ENCODE measurements around the gene LRRC46.

Gene LRRC46

GRCh38 chr17:47831003-47831933 lies at the start of gene LRRC46, which contains the start of gene MRPL10:
Gene LRRC46, plus strand, starts transcription at chr17:47831670. Its CDS starts 320 bp downstream, at chr17:47831990.
Gene MRPL10, minus strand, starts transcription at chr17:47831541. Its CDS starts 30 bp downstream, at chr17:47831511.
- H3K4me3 ChIP-seq (ENCODE audit: low read depth, low read length): peak within 1 kb of the TSS; percentile 72
- peak; percentile 69 for DNase-seq (ENCODE audit: low read depth)

- no peak overlapping the region for H3K4me3 ChIP-seq (ENCODE audit: low read depth, low read length)
- no peak for DNase-seq (ENCODE audit: low read depth)
Measured at GRCh38 chr17:47785538-47786123, 45.8 kb upstream of the LRRC46 start.

- DNase-seq (ENCODE audit: low read depth): no peak
- peak overlapping the region; percentile 39 for H3K4me3 ChIP-seq (ENCODE audit: low read depth, low read length)
Measured at GRCh38 chr17:47789611-47790561, 41.6 kb upstream of the LRRC46 start.

GRCh38 chr17:47791025-47791424 lies 40.4 kb upstream of the LRRC46 start:
- DNase-seq (ENCODE audit: low read depth): no peak
- H3K4me3 ChIP-seq (ENCODE audit: low read depth, low read length): no peak overlapping the region

- H3K4me3 ChIP-seq (ENCODE audit: low read depth, low read length): no peak overlapping the region
- DNase-seq (ENCODE audit: low read depth): no peak
Measured at GRCh38 chr17:47792457-47792856, 39.0 kb upstream of the LRRC46 start.

- DNase-seq (ENCODE audit: low read depth): no peak
- no peak overlapping the region for H3K4me3 ChIP-seq (ENCODE audit: low read depth, low read length)
Measured at GRCh38 chr17:47792979-47793378, 38.5 kb upstream of the LRRC46 start.

- DNase-seq (ENCODE audit: low read depth): no peak
- H3K4me3 ChIP-seq (ENCODE audit: low read depth, low read length): no peak overlapping the region
Measured at GRCh38 chr17:47797797-47798196, 33.7 kb upstream of the LRRC46 start.

- H3K4me3 ChIP-seq (ENCODE audit: low read depth, low read length): no peak overlapping the region
- no peak for DNase-seq (ENCODE audit: low read depth)
Measured at GRCh38 chr17:47800686-47801085, 30.8 kb upstream of the LRRC46 start.

GRCh38 chr17:47801176-47801765 lies 30.2 kb upstream of the LRRC46 start:
- no peak for DNase-seq (ENCODE audit: low read depth)
- H3K4me3 ChIP-seq (ENCODE audit: low read depth, low read length): no peak overlapping the region

GRCh38 chr17:47801906-47802305 lies 29.6 kb upstream of the LRRC46 start:
- DNase-seq (ENCODE audit: low read depth): no peak
- no peak overlapping the region for H3K4me3 ChIP-seq (ENCODE audit: low read depth, low read length)

- H3K4me3 ChIP-seq (ENCODE audit: low read depth, low read length): no peak overlapping the region
- DNase-seq (ENCODE audit: low read depth): no peak
Measured at GRCh38 chr17:47802341-47803022, 29.0 kb upstream of the LRRC46 start.

- no peak overlapping the region for H3K4me3 ChIP-seq (ENCODE audit: low read depth, low read length)
- DNase-seq (ENCODE audit: low read depth): no peak
Measured at GRCh38 chr17:47803201-47803600, 28.3 kb upstream of the LRRC46 start.

GRCh38 chr17:47803751-47804150 lies 27.7 kb upstream of the LRRC46 start:
- no peak for DNase-seq (ENCODE audit: low read depth)
- H3K4me3 ChIP-seq (ENCODE audit: low read depth, low read length): no peak overlapping the region

GRCh38 chr17:47804461-47804860 lies 27.0 kb upstream of the LRRC46 start:
- no peak for DNase-seq (ENCODE audit: low read depth)

GRCh38 chr17:47806026-47806912 lies 25.2 kb upstream of the LRRC46 start:
- no peak overlapping the region for H3K4me3 ChIP-seq (ENCODE audit: low read depth, low read length)
- no peak for DNase-seq (ENCODE audit: low read depth)

More at GRCh38 chr17:47804461-47804860, 27.0 kb upstream of the LRRC46 start:
- no peak overlapping the region for H3K4me3 ChIP-seq (ENCODE audit: low read depth, low read length)

GRCh38 chr17:47806913-47807255 lies 24.6 kb upstream of the LRRC46 start:
- DNase-seq (ENCODE audit: low read depth): no peak
- H3K4me3 ChIP-seq (ENCODE audit: low read depth, low read length): no peak overlapping the region

GRCh38 chr17:47807421-47807820 lies 24.0 kb upstream of the LRRC46 start:
- no peak for DNase-seq (ENCODE audit: low read depth)
- H3K4me3 ChIP-seq (ENCODE audit: low read depth, low read length): no peak overlapping the region
